ENCODE measurements around the gene AP1M1. TPM values are rescaled to one million over a fixed set of nuclear protein-coding genes. Genes with fewer than 3 reads are reported as not detected.

Gene AP1M1
- total RNA-seq, 1 experiment from 2014 or later: 27.7 TPM

- no peak for TF ChIP-seq ESRRA (CRISPR knock-in tag; IDR thresholded peaks at IDR 0.05; ENCODE audit: borderline replicate concordance)
Measured at GRCh38 chr19:16190736-16191135, 7.0 kb upstream of the AP1M1 start (continued).

GRCh38 chr19:16191216-16191908 lies 6.3 kb upstream of the AP1M1 start:
- Mint-ChIP-seq H3K9me3 (no peaks in the 10 kb centered on the region), H3K4me1 (peaks cover 8% of the 10 kb centered on the region), H3K27ac (no peak overlapping the region), H3K4me3 (no peak overlapping the region), H3K27me3 (ENCODE audit: low read depth) (no peaks in the 10 kb centered on the region; the same call in 1 of the 2 replicates), H3K36me3 (peaks cover 38% of the 10 kb centered on the region)
- DNase-seq (ENCODE audit: low spot score): no peak
- no peak for ATAC-seq
- TF ChIP-seq PRDM15 (CRISPR knock-in tag; IDR thresholded peaks at IDR 0.05) (no peak), ERG (CRISPR knock-in tag; IDR thresholded peaks at IDR 0.05) (no peak)
- ChIA-PET POLR2A (no interaction called here), CTCF (no interaction called here)

GRCh38 chr19:16193466-16193865 lies 4.2 kb upstream of the AP1M1 start:
- ChIA-PET CTCF (interaction anchor here (1.0 to 2.4 kb wide), 4 partner anchors 8 to 190 kb away, joined by 5 to 16 read pairs (median 7); partner anchors contain the start of genes FAM32A and RAB8A), POLR2A (no interaction called here)
- Mint-ChIP-seq H3K27me3 (ENCODE audit: low read depth) (no peaks in the 10 kb centered on the region; the same call in 1 of the 2 replicates), H3K4me3 (no peak overlapping the region), H3K9me3 (no peaks in the 10 kb centered on the region), H3K36me3 (peaks cover 25% of the 10 kb centered on the region), H3K4me1 (peaks cover 13% of the 10 kb centered on the region), H3K27ac (peak overlapping the region; percentile 78; the same call in 1 of the 2 replicates)
- peak; percentile 41 for DNase-seq (ENCODE audit: low spot score)
- ATAC-seq: peak; percentile 68
- TF ChIP-seq SOX15 (CRISPR knock-in tag; IDR thresholded peaks at IDR 0.05) (no peak), ZBTB43 (CRISPR knock-in tag; IDR thresholded peaks at IDR 0.05) (no peak), GABPB1 (CRISPR knock-in tag; IDR thresholded peaks at IDR 0.05) (no peak), MYBL2 (CRISPR knock-in tag; IDR thresholded peaks at IDR 0.05) (no peak), ZNF219 (CRISPR knock-in tag; IDR thresholded peaks at IDR 0.05; ENCODE audit: borderline replicate concordance) (no peak), AFF4 (CRISPR knock-in tag; IDR thresholded peaks at IDR 0.05; ENCODE audit: borderline replicate concordance) (no peak), ZNF532 (CRISPR knock-in tag; IDR thresholded peaks at IDR 0.05; ENCODE audit: borderline replicate concordance) (no peak), HMGXB4 (CRISPR knock-in tag; IDR thresholded peaks at IDR 0.05) (no peak), IRF1 (CRISPR knock-in tag; IDR thresholded peaks at IDR 0.05) (no peak)
